ENCODE results near the gene BEGAIN.

BEGAIN gene, protein sequence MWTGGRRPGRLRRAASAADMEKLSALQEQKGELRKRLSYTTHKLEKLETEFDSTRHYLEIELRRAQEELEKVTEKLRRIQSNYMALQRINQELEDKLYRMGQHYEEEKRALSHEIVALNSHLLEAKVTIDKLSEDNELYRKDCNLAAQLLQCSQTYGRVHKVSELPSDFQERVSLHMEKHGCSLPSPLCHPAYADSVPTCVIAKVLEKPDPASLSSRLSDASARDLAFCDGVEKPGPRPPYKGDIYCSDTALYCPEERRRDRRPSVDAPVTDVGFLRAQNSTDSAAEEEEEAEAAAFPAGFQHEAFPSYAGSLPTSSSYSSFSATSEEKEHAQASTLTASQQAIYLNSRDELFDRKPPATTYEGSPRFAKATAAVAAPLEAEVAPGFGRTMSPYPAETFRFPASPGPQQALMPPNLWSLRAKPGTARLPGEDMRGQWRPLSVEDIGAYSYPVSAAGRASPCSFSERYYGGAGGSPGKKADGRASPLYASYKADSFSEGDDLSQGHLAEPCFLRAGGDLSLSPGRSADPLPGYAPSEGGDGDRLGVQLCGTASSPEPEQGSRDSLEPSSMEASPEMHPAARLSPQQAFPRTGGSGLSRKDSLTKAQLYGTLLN

DNA sequence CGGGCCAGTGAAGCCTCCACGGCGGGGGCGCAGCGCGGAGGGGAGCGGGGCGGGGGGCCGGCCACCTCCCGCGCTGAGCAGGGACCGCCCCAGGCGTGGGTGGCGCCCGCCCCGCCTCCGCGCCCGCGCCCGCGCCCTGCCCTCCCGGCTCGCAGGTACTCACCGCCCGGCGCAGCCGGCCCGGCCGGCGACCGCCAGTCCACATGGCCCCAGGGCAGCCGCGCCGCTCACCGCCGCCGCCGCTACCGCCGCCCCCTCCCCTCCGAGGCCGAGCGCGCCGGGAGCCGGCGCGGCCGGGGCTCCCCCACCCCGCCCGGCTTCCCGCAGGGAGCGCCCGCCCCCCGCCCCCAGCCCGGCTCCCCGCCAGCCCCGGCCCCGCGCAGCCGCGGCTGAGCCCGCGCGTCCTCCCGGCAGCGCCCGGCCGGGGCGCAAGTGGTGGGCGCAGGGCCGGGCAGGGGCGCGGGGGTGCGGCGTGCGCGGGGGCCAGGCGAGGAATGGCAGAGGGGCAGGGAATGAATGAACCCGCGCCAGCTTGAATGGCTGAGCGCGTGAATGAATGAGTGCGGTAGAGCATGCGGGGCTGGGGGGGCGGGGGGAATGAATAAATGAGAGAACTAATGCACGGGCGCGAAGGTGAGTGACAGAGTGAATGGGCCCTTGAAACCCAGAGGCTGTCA, at the start of gene BEGAIN:
BEGAIN (minus strand) TSS at position 332 of the 677 bp plus-strand sequence; CDS start at position 205, 127 bp downstream.
- DNase-seq, result peak; percentile 38

DNA sequence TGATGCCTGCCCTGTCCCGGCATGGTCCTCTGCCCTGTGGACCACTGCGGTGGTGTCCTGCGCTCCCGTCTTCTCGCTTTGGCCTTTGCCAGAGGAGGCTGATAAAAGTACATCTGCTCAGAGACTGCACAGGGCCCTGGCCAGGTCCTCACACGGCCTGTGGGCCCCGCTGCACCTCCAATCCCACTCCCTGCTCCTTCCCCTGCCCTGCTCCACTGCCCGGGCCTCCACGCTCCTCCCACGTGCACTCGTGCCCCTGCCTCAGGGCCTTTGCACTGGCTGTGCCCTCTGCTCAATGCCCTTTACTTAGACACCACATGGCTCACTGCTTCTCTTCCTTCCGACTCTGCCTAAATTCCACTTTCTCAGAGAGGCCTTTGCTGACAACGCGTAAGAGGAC, 49.3 kb upstream of the BEGAIN start:
- DNase-seq, result no peak

DNA sequence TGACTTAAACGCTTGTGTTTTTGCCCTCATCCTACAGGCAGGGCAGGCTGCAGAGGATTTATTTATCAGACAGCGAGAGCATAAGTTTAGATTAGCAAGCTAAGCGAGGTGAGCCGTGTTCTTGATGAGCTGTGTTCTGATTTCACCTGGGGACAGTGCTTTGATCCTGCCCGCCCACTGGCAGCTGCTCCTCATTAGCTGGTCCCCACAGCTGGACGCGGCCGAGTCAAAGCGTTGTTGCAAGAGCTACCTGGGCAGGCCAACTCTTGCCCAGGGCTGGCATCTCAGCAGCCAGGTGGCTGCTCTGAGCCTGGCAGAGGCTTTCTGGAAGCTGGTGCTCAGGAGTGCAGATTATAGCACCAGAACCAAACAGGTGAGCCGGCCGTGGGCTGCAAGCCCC, 46.8 kb upstream of the BEGAIN start:
- DNase-seq, result no peak

DNA sequence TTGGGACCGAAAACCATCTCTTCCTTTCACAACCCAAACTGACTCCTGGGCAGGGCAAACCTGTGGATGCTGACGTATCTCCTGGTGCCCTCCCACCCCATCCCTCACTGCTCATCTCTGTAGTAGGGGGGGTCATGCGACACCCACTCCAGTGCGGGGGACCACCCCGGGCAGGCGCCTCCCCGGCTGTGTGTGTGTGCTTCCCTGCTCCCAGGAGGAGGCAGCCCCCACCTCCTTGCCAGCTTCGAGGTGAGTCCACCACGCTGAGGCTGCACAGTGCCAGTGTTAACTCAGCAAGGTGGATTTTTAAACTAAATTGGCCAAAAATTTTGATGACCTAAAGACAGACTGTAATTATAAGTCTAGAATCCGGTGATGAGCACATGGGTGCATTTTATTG, 46.2 kb upstream of the BEGAIN start:
- no peak for DNase-seq

DNA sequence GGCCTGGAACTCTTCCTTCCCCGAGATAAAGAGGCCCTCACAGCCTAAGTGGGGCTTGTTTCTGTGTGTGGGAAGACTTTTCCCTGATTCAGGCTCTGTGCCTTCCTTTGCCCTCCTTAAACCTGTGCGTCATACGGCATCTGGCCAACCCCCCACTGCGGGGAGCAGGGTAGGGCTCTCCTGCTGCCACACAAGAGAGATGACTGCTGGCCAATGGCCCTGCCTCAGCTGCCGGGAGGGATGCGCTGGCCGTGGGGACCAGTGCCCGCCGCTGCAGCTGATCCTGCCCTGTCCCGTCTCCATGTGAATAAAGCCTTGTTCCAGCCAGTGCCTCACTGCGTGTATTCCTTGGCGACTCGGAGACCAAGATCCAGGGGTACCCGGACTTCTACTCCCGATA, 42.5 kb upstream of the BEGAIN start:
- DNase-seq, result no peak

DNA sequence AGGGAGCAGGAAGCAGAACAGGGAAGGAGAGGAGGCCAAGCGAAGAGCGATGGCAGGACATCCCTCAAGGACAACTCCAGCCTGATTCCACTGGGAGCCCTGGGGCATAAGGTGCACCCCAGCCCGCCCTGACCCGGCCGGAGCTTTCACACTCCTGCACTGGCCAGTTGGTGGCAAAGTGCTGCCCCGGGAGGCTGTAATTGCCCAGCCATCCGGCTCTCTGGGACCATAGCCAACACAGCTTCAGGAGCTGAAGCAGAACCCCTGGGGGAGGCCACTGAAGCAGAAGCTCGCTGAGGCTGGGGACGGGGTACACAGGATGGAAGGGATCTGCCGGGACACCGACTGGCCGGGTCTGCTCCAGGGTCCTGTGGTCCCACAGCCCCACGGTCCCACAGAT, 41.9 kb upstream of the BEGAIN start:
- DNase-seq, result no peak

DNA sequence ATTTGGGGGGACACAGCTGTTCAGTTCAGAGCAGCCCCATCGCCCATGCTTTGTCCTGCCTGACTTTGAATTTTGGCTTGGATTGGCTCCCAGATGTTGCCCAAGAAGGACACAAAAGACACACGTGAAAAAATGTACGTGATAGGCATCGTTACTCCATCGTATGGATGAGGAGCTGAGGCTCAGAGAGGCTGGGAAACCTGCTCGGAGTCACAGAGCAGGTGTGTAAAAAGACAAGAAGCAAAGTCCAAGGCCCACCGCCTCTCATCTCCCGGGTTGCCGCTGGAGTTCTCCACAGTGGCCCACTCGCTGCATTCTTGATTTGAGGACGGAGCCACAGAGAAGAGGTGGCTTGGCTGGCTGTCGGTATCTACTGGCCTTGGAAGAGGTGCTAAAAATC, 41.0 kb upstream of the BEGAIN start:
- no peak for DNase-seq

DNA sequence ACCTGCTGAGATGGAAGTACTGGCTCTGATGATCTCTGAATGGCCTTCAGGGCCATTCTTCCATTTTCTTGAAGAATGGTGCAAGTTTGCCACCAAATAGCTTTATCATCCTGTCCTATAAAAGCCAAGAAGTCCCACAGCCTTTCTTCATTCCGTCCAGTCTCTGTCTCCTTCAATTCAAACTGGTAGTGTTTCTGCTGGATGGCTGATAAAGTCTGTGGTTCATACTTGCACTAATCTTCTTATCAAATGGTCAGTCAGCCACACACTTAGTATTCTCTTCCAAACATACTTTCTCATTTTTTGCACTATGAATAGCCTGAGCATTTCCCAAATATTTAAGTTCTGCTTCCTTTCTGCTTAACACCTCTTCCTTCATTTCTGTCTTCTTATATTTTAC, 39.4 kb upstream of the BEGAIN start:
- no peak for DNase-seq

DNA sequence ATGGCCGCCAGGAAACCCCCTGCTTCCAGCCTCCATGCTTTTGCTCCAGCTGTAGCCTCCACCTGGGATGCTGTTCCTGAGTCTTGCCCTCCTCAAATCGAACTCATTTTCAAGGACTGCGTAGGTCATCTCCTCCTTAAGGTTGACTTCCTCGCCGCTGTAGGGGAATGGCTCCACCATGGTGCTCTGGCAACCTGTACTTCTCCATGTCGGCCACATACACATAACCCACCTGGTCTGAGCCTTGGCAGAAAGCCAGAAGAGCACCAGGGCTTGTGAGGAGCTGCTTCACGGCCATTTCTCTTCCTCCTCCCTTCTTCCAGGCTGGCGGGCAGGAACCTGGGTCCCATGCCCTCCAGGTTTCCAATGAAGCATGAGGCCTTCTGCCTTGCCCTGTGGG, 36.7 kb upstream of the BEGAIN start:
- no peak for DNase-seq

DNA sequence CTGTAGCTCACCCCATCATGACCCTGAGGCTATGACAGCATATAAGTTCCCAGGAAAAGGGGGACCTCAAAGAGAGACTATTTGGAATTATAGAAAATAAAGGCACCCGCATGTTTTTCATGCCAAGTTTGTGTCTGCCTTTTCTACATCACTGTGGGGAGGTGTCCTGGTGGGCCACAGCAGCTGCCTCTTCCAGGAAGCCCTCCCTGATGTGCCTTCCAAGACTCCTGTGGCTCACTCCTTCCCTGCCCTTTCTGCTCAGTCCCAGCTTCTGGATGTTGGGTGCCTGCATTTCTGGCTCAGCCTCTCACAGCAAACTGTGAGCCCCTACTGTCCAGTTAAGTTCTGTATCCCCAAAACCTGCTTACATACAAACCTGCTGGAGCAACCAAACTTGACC, 36.3 kb upstream of the BEGAIN start:
- DNase-seq, result no peak

DNA sequence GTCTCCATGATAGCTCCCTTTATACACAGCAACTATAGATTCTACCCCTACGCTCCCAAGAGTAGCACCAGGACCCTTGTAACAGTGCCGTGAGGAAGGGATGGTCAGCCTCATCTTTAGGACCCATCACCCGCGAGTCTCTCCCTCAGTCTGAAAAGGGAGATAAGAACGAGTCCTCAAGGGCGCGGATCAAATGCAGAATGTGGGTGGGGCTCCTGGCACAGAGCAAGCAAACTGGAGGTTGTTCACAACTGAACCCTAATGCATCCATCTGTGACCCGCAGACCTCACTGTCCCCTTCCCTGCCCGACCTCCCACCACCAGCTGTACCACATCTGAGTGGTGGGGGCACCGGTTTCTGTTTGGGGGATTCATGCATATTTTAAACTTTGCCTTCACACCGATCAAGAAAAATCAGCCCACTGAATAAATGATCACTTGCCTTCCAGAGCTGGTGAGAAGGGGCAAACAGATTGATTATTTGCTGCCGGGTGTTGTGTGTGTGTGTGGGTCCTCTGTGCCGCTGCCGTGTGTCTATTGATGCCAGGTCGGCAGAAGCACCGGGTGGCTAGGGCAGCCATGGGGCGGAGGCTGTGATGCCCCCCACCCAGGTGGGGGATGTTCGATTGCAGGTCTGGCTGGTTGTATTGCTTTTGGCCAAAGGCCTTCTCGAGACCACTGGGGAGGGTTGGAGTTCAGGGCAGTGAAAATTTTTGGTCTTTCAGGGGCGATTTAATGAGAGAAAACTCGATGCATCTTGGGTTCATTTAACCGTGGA, 35.7 kb upstream of the BEGAIN start:
- DNase-seq, result no peak

DNA sequence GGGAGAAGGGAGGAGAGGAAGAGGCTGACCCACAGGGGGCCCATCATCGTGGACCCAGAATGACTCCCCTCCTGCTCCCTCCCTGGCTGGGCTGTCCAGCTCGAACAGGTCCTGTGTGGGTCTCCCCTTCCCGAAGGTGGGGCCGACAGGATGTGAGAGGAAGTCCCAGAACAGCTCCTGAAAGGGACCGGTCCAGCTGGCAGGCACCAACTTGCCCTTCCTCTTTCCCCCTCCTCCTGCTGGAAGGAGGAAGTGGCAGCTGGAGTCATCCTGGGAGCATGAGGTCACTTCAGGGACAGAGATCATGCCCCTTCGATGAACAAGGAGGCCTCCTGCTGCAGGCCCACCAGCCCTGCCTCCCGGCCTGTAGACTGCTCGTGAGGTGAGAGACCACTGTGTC, 35.0 kb upstream of the BEGAIN start:
- DNase-seq, result peak; percentile 32

DNA sequence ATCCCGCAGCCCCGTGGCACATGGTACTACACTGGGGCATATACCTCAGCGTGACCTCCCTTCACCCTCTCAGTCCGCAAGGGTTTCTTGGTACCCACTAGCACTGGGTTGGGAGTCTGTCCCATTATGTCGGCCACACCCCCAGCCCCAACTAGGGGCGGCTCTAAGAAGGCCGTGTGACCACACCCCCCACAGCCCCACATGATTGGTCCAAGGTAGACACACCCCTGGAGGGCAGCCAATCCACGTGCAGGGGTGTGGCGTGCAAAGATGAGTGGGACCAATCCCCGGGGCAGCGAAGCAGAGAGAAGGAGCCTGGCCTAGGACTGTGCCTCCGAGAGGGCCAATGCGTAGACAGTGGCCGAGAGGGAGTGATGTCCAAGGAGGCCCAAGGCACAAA, 34.6 kb upstream of the BEGAIN start:
- DNase-seq, result peak; percentile 20

DNA sequence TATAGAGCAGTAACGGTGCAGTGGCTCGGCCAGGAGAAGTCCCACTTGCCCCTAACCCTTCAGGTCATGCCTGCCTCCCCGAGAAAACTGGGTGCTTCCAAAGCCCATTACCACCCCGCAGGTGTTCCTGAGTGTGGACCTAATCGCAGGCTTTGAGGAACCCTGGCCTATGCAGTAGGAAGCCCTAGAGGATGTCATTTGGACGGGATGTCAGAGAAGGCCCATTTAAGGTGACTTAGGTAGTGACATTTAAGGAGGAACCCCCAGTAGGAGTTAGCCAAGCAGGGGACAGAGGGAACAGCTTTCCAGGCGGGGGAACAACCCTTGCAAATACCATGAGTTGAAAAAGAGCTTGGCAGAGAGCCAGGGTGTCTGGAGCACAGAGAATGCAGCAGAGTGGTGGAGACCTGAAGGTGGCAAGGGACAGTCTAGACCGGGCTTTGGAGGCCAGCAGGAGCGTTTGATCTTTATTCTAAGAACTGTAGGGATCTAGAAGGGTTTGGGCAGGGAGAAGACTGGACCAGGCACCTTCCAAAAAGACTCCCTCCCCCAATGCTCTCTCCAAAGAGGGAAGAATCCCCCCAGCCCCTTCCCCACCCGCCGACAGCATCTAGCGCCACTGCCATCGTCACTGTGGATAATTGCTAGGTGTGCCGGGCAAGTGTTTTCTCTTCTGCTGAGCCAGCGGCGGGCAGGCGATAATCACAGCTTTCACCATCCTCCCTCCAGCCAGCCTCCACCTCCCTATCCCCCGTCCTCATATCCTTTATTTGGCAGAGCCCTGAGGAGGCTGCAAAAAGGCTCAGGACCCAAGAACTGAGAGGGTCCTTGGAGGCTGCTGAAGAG, 33.3 kb upstream of the BEGAIN start:
- DNase-seq, result peak; percentile 35

DNA sequence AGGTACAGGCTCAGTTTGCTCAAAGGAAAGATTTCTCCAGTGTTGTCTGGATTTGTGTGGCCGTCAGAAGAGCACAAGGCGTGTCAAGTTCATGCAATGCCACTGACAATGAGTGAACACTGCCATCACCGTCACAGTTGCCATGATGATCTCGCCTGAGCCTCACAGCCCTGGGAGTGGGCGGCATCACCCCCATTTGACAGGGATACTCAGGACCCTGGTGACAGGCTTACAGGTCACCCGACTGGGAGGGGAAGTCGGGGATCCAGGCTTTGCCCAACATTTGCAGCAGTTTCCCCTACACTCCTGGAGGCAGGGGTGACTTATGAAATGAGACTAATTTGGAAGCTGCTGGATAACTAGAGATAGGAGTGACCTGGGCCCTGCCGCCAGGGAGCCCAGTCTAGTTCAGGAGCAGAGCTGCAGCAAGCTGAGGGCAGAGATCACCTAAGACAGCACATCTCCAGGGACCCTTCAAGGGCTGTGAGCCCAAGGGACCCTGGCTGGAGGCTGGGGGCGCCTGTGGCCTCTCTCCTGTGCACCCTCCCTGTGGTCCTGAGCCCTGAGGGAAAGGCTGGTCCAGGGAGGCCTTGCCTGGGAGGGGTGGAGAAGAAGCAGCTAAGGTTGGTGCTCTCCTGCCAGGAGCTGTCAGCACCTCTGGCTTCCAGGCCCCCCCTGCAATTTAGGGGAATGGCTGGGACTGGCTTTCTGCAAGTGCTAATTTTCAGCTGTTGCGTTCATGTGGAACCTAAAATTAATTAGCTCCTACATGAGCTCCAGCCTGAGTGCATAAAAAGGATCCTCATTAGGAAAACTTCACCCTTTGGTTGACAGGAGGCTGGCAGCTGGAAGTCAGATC, 32.4 kb upstream of the BEGAIN start:
- peak; percentile 18 for DNase-seq

DNA sequence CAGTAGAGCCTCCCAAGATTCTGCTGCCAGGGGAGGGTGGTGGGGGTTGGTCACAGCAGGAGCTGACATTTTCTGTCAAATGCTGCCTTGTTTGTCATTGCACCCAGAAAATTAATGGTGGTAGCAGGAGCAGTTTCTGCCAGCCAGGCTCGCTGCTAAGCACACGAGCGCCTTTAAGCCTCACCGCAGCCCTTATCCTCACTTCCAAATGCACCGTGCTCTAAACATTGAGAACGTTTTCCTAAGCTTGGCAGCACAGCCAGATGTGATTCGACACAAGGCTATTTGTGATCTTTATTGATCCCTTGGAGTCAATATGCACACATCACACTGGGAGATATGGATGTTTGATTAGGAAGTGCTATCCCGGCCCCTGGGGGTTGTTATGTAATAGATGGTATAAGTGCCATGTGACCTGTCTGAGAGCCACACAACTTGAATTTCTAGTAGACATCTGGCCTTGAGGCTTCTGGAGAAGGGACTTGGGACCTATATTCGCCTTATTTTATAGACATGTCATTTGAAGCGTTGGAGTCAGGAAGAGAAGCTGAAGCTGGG, 31.6 kb upstream of the BEGAIN start:
- peak; percentile 13 for DNase-seq

DNA sequence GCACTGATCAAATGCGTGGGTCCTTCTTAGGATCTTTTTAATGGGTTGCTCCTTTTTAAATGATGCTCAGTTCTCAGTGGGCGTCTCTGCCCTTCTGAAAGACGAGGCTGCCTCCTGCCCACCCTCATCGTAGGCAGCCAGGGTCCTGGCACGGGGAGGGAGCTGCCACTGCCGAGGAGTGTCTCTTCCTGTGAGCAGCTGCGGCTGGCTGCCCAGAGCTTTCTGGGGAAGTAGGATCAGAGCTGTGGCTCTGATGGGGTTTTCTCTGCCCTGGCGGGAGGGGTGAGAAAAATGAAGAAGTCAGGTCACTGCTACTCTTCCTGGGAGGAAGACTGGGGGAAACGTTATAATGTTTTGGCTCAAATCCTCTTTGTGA, 31.1 kb upstream of the BEGAIN start:
- DNase-seq, result peak; percentile 67

DNA sequence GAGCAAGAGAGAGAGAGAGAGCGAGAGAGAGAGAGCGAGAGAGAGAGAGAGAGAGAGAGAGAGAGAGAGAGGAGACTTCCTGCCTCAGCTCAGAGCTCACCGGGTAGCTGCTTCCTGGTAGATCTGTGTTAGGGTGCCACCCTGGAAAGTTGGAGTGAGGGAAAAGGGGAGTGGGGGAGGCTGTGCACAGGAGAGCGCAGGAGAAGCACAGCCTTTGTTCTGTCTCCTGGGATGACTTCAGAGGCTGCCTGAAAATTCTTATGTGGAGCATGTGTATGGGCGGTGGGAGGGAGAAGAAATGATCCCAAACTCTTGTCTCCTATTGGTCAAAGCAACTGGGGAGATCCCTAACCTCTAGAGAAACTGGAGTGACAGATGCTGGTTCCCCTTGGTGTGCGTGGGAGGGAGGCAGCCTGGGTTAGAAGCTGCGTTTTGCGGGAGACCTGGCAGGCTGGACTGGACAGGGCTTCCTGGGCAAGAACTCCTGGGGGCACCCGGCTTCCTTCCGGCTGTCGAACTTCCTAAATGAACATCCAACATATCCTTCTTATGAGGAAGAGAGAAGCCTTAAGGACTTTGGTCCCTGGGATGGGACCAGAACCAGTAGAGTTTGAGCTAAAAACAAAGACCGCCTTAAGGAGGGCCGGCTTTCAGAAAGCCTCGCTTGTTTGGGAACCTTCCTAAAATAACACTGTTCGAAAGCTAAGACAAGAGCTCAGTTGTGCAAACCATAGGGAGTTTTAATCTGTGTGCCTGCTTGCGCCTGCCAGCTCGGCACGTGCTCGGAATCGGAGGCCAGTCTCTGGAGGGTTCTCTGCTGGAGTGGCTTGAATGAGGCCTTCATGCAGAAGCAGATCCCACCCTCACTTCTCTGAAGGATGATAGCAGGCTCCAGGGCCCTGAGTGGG, 30.4 kb upstream of the BEGAIN start:
- peak; percentile 80 for DNase-seq

DNA sequence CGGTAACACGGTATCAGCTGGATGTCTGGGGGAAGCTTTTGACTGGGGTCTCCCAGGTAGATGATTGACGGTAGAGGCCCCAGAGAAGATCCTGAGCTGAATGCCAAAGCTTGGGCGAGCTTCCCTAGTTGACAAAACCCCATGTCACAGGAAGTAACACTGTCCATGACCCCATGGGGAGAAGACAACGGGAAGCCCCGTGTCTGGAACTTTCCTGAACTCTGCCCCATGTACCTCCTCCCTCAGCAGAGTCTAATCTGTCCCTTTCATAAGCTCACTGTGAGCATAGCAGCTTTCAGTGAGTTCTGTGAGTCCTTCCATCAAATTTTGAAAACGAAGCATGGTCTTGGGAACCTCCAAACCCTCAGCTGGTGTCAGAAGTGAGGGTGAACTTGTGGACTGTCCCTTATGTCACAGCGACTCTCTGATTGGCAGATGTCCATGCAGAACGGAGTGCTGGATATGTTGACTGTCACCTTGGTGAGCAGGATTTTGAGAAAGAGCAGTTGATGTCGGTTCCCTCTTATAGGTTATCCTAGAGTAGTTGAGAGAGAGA, 29.7 kb upstream of the BEGAIN start:
- DNase-seq, result peak; percentile 10
